WTC11 (cell line): Measurements from ENCODE around the gene AIP. TPM values are rescaled to one million over a fixed set of nuclear protein-coding genes. Genes with fewer than 3 reads are reported as not detected.
A peak's percentile ranks its signal among the peaks of the same experiment; 100 is the strongest.

Source experiments
- ATAC-seq: fragments of 200-7000 bp; cut with Tn5 transposase; 2 replicates; pipeline ENCODE4 v1.10.0; 2021; ENCODE audit warnings: mild to moderate bottlenecking, moderate library complexity
- CTCF ChIA-PET: fragments of 300-600 bp; sonication (Branson Sonifier 250); formaldehyde crosslinking; loops from one replicate; lab custom pipeline; 2021; ENCODE audit warnings: antibody characterized with exemption; lab: Charles Lee
- POLR2A ChIA-PET: fragments of 350-600 bp; sonication (Branson Sonifier 250); formaldehyde crosslinking; loops from one replicate; lab custom pipeline; 2021; ENCODE audit warnings: antibody characterized with exemption; lab: Charles Lee
- DNase-seq: peaks from one replicate; pipeline ENCODE4 v3.0.0; 2021; ENCODE audit warnings: low spot score
- H3K27ac Mint-ChIP-seq: 2 replicates; pipeline ENCODE4 v1.8.0; 2021; ENCODE audit warnings: mixed read lengths
- H3K27me3 Mint-ChIP-seq: 2 replicates; pipeline ENCODE4 v1.8.0; 2021; ENCODE audit warnings: low read depth, mild to moderate bottlenecking, moderate library complexity, mixed read lengths
- H3K36me3 Mint-ChIP-seq: 2 replicates; pipeline ENCODE4 v1.8.0; 2021; ENCODE audit warnings: mixed read lengths
- H3K4me1 Mint-ChIP-seq: 2 replicates; pipeline ENCODE4 v1.8.0; 2022; ENCODE audit warnings: mixed read lengths
- H3K4me3 Mint-ChIP-seq: 2 replicates; pipeline ENCODE4 v1.8.0; 2021; ENCODE audit warnings: mild to moderate bottlenecking, moderate library complexity, mixed read lengths
- H3K9me3 Mint-ChIP-seq: 2 replicates; pipeline ENCODE4 v1.8.0; 2021; ENCODE audit warnings: mixed read lengths
- ATF6 ChIP-seq: sonication (generic); formaldehyde crosslinking; IDR thresholded peaks from 2 replicates; pipeline ENCODE4 v1.8.1; 2023; ENCODE audit warnings: mild to moderate bottlenecking, missing genetic modification reagents
- CDX4 ChIP-seq: fragments of 250-450 bp; sonication (Bioruptor Pico); IDR thresholded peaks from 2 replicates; pipeline ENCODE4 v1.9.0; 2021; ENCODE audit warnings: moderate library complexity, mild to moderate bottlenecking, inconsistent platforms, borderline replicate concordance
- CREM ChIP-seq: sonication (generic); formaldehyde crosslinking; IDR thresholded peaks from 2 replicates; pipeline ENCODE4 v1.8.1; 2022; ENCODE audit warnings: mild to moderate bottlenecking, missing genetic modification reagents, moderate library complexity
- E2F4 ChIP-seq: sonication (generic); formaldehyde crosslinking; IDR thresholded peaks from 2 replicates; pipeline ENCODE4 v1.8.1; 2022; ENCODE audit warnings: low read depth, mild to moderate bottlenecking, moderate library complexity, missing genetic modification reagents, borderline replicate concordance
- FOXJ3 ChIP-seq: sonication (generic); formaldehyde crosslinking; IDR thresholded peaks from 2 replicates; pipeline ENCODE4 v1.9.0; 2021; ENCODE audit warnings: missing genetic modification reagents, mild to moderate bottlenecking, borderline replicate concordance
- FOXP1 ChIP-seq: sonication (generic); formaldehyde crosslinking; IDR thresholded peaks from 2 replicates; pipeline ENCODE4 v1.8.0; 2022; ENCODE audit warnings: missing genetic modification reagents, mild to moderate bottlenecking, moderate library complexity, borderline replicate concordance
- FOXP4 ChIP-seq: sonication (generic); formaldehyde crosslinking; IDR thresholded peaks from 2 replicates; pipeline ENCODE4 v1.8.0; 2022; ENCODE audit warnings: mild to moderate bottlenecking, missing genetic modification reagents
- GABPB1 ChIP-seq: sonication (generic); formaldehyde crosslinking; IDR thresholded peaks from 2 replicates; pipeline ENCODE4 v1.8.1; 2023; ENCODE audit warnings: mild to moderate bottlenecking, missing genetic modification reagents
- HMGXB4 ChIP-seq: sonication (generic); formaldehyde crosslinking; IDR thresholded peaks from 2 replicates; pipeline ENCODE4 v1.8.1; 2023; ENCODE audit warnings: mild to moderate bottlenecking, moderate library complexity, missing genetic modification reagents
- IRF1 ChIP-seq: sonication (generic); formaldehyde crosslinking; IDR thresholded peaks from 2 replicates; pipeline ENCODE4 v1.8.0; 2023; ENCODE audit warnings: missing genetic modification reagents
- MAX ChIP-seq: sonication (generic); formaldehyde crosslinking; IDR thresholded peaks from 2 replicates; pipeline ENCODE4 v1.8.0; 2022; ENCODE audit warnings: mild to moderate bottlenecking, missing genetic modification reagents
- MYBL2 ChIP-seq: sonication (generic); formaldehyde crosslinking; IDR thresholded peaks from 2 replicates; pipeline ENCODE4 v1.8.1; 2023; ENCODE audit warnings: mild to moderate bottlenecking, moderate library complexity, missing genetic modification reagents
- RORB ChIP-seq: fragments of 250-450 bp; sonication (Bioruptor Pico); IDR thresholded peaks from 2 replicates; pipeline ENCODE4 v1.9.0; 2021; ENCODE audit warnings: mild to moderate bottlenecking
- SP1 ChIP-seq: sonication (generic); formaldehyde crosslinking; conservative IDR thresholded peaks from 2 replicates; pipeline ENCODE4 v1.8.1; 2022; ENCODE audit warnings: missing genetic modification reagents
- TP53 ChIP-seq: sonication (generic); formaldehyde crosslinking; IDR thresholded peaks from 2 replicates; pipeline ENCODE4 v1.8.1; 2023; ENCODE audit warnings: mild to moderate bottlenecking, missing genetic modification reagents
- USF2 ChIP-seq: sonication (generic); formaldehyde crosslinking; IDR thresholded peaks from 2 replicates; pipeline ENCODE4 v1.8.1; 2023; ENCODE audit warnings: mild to moderate bottlenecking, missing genetic modification reagents, moderate library complexity
- ZNF219 ChIP-seq: sonication (generic); formaldehyde crosslinking; IDR thresholded peaks from 2 replicates; pipeline ENCODE4 v1.8.0; 2023; ENCODE audit warnings: missing genetic modification reagents, mild to moderate bottlenecking, borderline replicate concordance
- ZNF423 ChIP-seq: fragments of 250-450 bp; sonication (Bioruptor Pico); IDR thresholded peaks from 2 replicates; pipeline ENCODE4 v2.1.2; 2022; ENCODE audit warnings: mild to moderate bottlenecking, moderate library complexity
- total RNA-seq: library from RNA; stranded (reverse); gene quantifications from 3 replicates; pipeline ENCODE4 v1.2.3, GENCODE V29; 2021

AIP gene
- total RNA-seq, 1 experiment from 2014 or later = 32.8 TPM

GRCh38 chr11:67504005-67504949 lies 21.5 kb downstream of the AIP start (continued):
- TF ChIP-seq IRF1 (CRISPR knock-in tag) = no peak
- TF ChIP-seq MYBL2 = no peak
- no peak for TF ChIP-seq TP53 (CRISPR knock-in tag)
- TF ChIP-seq ZNF219 = no peak
- no peak for TF ChIP-seq GABPB1
- TF ChIP-seq ZNF423 (CRISPR knock-in tag) = peak; percentile 63
- TF ChIP-seq ATF6 (CRISPR knock-in tag) = no peak

- Mint-ChIP-seq H3K9me3 (no peaks in the 10 kb centered on the region), H3K4me3 (peak within 1 kb of the TSS; percentile 83)
- POLR2A ChIA-PET = no interaction called here
Measured at GRCh38 chr11:67504950-67505581, 22.2 kb downstream of the AIP start, which contains the start of gene PITPNM1. Gene PITPNM1, minus strand, starts transcription at chr11:67505363. Its CDS starts 1,183 bp downstream, at chr11:67504180.

More at GRCh38 chr11:67504950-67505581, 22.2 kb downstream of the AIP start, which contains the start of gene PITPNM1:
- Mint-ChIP-seq H3K27ac (peak within 1 kb of the TSS; percentile 91), H3K4me1 (peaks cover 29% of the 10 kb centered on the region), H3K36me3 (peaks cover 2% of the 10 kb centered on the region; the same call in 1 of the 2 replicates), H3K27me3 (peaks cover 12% of the 10 kb centered on the region)
- no peak for TF ChIP-seq ZNF219
- TF ChIP-seq RORB = no peak
- TF ChIP-seq USF2 = 0 out of 2 replicates have a peak, but pooled peaks have one; percentile 17
- TF ChIP-seq ZNF423 (CRISPR knock-in tag) = peak; percentile 13; the same call in 1 of the 2 replicates
- peak; percentile 39; the same call in 1 of the 2 replicates for TF ChIP-seq FOXP1 (CRISPR knock-in tag)
- 0 out of 2 replicates have a peak, but pooled peaks have one; percentile 9 for TF ChIP-seq CREM (CRISPR knock-in tag)
- TF ChIP-seq HMGXB4 (CRISPR knock-in tag) = peak; percentile 55; the same call in 1 of the 2 replicates
- 0 out of 2 replicates have a peak, but pooled peaks have one; percentile 13 for TF ChIP-seq FOXP4 (CRISPR knock-in tag)
- no peak for TF ChIP-seq FOXJ3 (CRISPR knock-in tag)
- 0 out of 2 replicates have a peak, but pooled peaks have one; percentile 31 for TF ChIP-seq SP1
- no peak for TF ChIP-seq MAX
- no peak for TF ChIP-seq CDX4 (CRISPR knock-in tag)
- TF ChIP-seq E2F4 = 0 out of 2 replicates have a peak, but pooled peaks have one; percentile 40
- CTCF ChIA-PET = interaction anchor here (0.6 to 1.2 kb wide), 5 partner anchors 37 to 130 kb away, joined by 3 to 9 read pairs (median 3); partner anchors contain the start of genes GSTP1, PPP1CA and RAD9A
- DNase-seq = peak; percentile 78
- peak; percentile 5 for ATAC-seq
